H9 (cell line): ENCODE measurements around the gene UNC79. TPM values are rescaled to one million over a fixed set of nuclear protein-coding genes. Genes with fewer than 3 reads are reported as not detected.

Experiments used
- DNase-seq: peaks from one replicate; pipeline ENCODE4 v3.0.0-alpha.2; 2017
- H2AFZ ChIP-seq: one replicate; pipeline ENCODE4 v1.6.1; 2013; ENCODE audit warnings: mild to moderate bottlenecking, low read length, control low read depth, moderate library complexity
- H2AK5ac ChIP-seq: 2 replicates; pipeline ENCODE4 v1.6.1; 2013; ENCODE audit warnings: low read length, control low read depth, mixed read lengths; ENCODE audit not compliant: insufficient read length
- H2BK120ac ChIP-seq: one replicate; pipeline ENCODE4 v1.6.1; 2013; ENCODE audit warnings: low read depth, mild to moderate bottlenecking, low read length, control low read depth, inconsistent platforms; ENCODE audit not compliant: poor library complexity, severe bottlenecking
- H2BK12ac ChIP-seq: 2 replicates; pipeline ENCODE4 v1.6.1; 2013; ENCODE audit warnings: low read length, control low read depth, mixed read lengths, low read depth; ENCODE audit not compliant: insufficient read length
- H2BK15ac ChIP-seq: 2 replicates; pipeline ENCODE4 v1.6.1; 2013; ENCODE audit warnings: low read depth, low read length, control low read depth
- H2BK20ac ChIP-seq: one replicate; pipeline ENCODE4 v1.6.1; 2013; ENCODE audit warnings: low read depth, mild to moderate bottlenecking, low read length, control low read depth, inconsistent platforms; ENCODE audit not compliant: poor library complexity, severe bottlenecking
- H2BK5ac ChIP-seq: 2 replicates; pipeline ENCODE4 v1.6.1; 2013; ENCODE audit warnings: low read length, control low read depth, mixed read lengths; ENCODE audit not compliant: insufficient read length
- H3K14ac ChIP-seq: 2 replicates; pipeline ENCODE4 v1.6.1; 2013; ENCODE audit warnings: low read length, control low read depth; ENCODE audit not compliant: insufficient read depth
- H3K18ac ChIP-seq: 2 replicates; pipeline ENCODE4 v1.6.1; 2013; ENCODE audit warnings: low read depth, mild to moderate bottlenecking, mixed read lengths, low read length, control low read depth; ENCODE audit not compliant: insufficient read length
- H3K23ac ChIP-seq: 2 replicates; pipeline ENCODE4 v1.6.1; 2013; ENCODE audit warnings: low read length, control low read depth, mixed read lengths, low read depth; ENCODE audit not compliant: insufficient read length
- H3K23me2 ChIP-seq: 2 replicates; pipeline ENCODE4 v1.6.1; 2013; ENCODE audit warnings: low read depth, mild to moderate bottlenecking, mixed read lengths, low read length, control low read depth; ENCODE audit not compliant: insufficient read length, poor library complexity, severe bottlenecking
- H3K27ac ChIP-seq: 2 replicates; pipeline ENCODE4 v1.5.1; 2013; ENCODE audit warnings: low read length, control low read depth, mixed read lengths, low read depth; ENCODE audit not compliant: insufficient read length
- H3K27me3 ChIP-seq: 2 replicates; pipeline ENCODE4 v1.6.1; 2013; ENCODE audit warnings: low read length, control low read depth, inconsistent platforms; ENCODE audit not compliant: insufficient read depth
- H3K4ac ChIP-seq: 2 replicates; pipeline ENCODE4 v1.6.1; 2013; ENCODE audit warnings: low read depth, mild to moderate bottlenecking, control low read depth, inconsistent platforms, low read length, moderate library complexity
- H3K4me1 ChIP-seq: 2 replicates; pipeline ENCODE4 v1.6.1; 2013; ENCODE audit warnings: low read length, control low read depth, inconsistent platforms; ENCODE audit not compliant: insufficient read depth
- H3K4me2 ChIP-seq: 2 replicates; pipeline ENCODE4 v1.6.1; 2013; ENCODE audit warnings: low read length, control low read depth, mixed read lengths; ENCODE audit not compliant: insufficient read length, insufficient read depth
- H3K56ac ChIP-seq: 2 replicates; pipeline ENCODE4 v1.6.1; 2013; ENCODE audit warnings: low read depth, mild to moderate bottlenecking, mixed read lengths, low read length, control low read depth; ENCODE audit not compliant: insufficient read length
- H3K79me1 ChIP-seq: 2 replicates; pipeline ENCODE4 v1.6.1; 2013; ENCODE audit warnings: low read depth, mild to moderate bottlenecking, moderate library complexity, low read length, control low read depth, inconsistent platforms; ENCODE audit not compliant: insufficient read depth, poor library complexity, severe bottlenecking
- H3K79me2 ChIP-seq: 2 replicates; pipeline ENCODE4 v1.6.1; 2013; ENCODE audit warnings: low read length, control low read depth, inconsistent platforms; ENCODE audit not compliant: insufficient read depth
- H3K9ac ChIP-seq: 2 replicates; pipeline ENCODE4 v1.6.1; 2013; ENCODE audit warnings: low read length, control low read depth, mixed read lengths; ENCODE audit not compliant: insufficient read length; ENCODE audit errors: extremely low read depth
- H3K9me3 ChIP-seq: one replicate; pipeline ENCODE4 v1.6.1; 2013; ENCODE audit warnings: low read depth, low read length, inconsistent platforms; ENCODE audit not compliant: control insufficient read depth
- H3T11ph ChIP-seq: one replicate; pipeline ENCODE4 v1.6.1; 2013; ENCODE audit warnings: mild to moderate bottlenecking, low read length, control low read depth, inconsistent platforms
- H4K20me1 ChIP-seq: one replicate; pipeline ENCODE4 v1.6.1; 2013; ENCODE audit not compliant: control insufficient read depth, insufficient read length, insufficient read depth
- H4K5ac ChIP-seq: 2 replicates; pipeline ENCODE4 v1.6.1; 2013; ENCODE audit warnings: low read depth, mild to moderate bottlenecking, mixed read lengths, low read length, control low read depth; ENCODE audit not compliant: insufficient read length
- H4K8ac ChIP-seq: replicated peaks from 2 replicates; pipeline ENCODE4 v1.6.1; 2013; ENCODE audit warnings: low read length, control low read depth, mixed read lengths, low read depth; ENCODE audit not compliant: insufficient read length
- H4K91ac ChIP-seq: 2 replicates; pipeline ENCODE4 v1.6.1; 2013; ENCODE audit warnings: low read depth, mild to moderate bottlenecking, moderate library complexity, mixed read lengths, low read length, control low read depth; ENCODE audit not compliant: insufficient read length
- H3K27ac Mint-ChIP-seq, 3 experiments: 2 replicates in 2 of 3; 3 replicates in 1 of 3; pipeline ENCODE4 v1.8.0; 2020 to 2021; ENCODE audit warnings: mixed read lengths in 3 of 3, mild to moderate bottlenecking in 1 of 3, moderate library complexity in 1 of 3
- H3K27me3 Mint-ChIP-seq: 2 replicates; pipeline ENCODE4 v1.8.0; 2021; ENCODE audit warnings: low read depth, mild to moderate bottlenecking, moderate library complexity, mixed read lengths
- H3K36me3 Mint-ChIP-seq, 3 experiments: 2 replicates in 2 of 3; 3 replicates in 1 of 3; pipeline ENCODE4 v1.8.0; 2020 to 2021; ENCODE audit warnings: low read depth in 3 of 3, mixed read lengths in 3 of 3; ENCODE audit not compliant: insufficient read depth in 1 of 3
- H3K4me1 Mint-ChIP-seq, 2 experiments: 2 replicates each; pipeline ENCODE4 v1.8.0; 2020; ENCODE audit warnings: mixed read lengths in 2 of 2
- H3K4me3 Mint-ChIP-seq, 2 experiments: 2 replicates in 1 of 2; 3 replicates in 1 of 2; pipeline ENCODE4 v1.8.0; 2020 to 2021; ENCODE audit warnings: mild to moderate bottlenecking in 2 of 2, mixed read lengths in 2 of 2, moderate library complexity in 1 of 2
- H3K9me3 Mint-ChIP-seq, 2 experiments: 2 replicates in 1 of 2; 3 replicates in 1 of 2; pipeline ENCODE4 v1.8.0; 2020; ENCODE audit warnings: mild to moderate bottlenecking in 2 of 2, mixed read lengths in 2 of 2, moderate library complexity in 1 of 2
- CTCF ChIP-seq: fragments of 200-600 bp; sonication (generic); conservative IDR thresholded peaks from 3 replicates; pipeline ENCODE4 v1.8.0; 2021; ENCODE audit warnings: antibody characterized with exemption, mild to moderate bottlenecking
- total RNA-seq: library from RNA; stranded (reverse); gene quantifications from 2 replicates; pipeline ENCODE4 v1.2.1, GENCODE V29; 2021

The UNC79 gene
- total RNA-seq, 1 experiment from 2014 or later, result 3.0 TPM

- H3K27ac Mint-ChIP-seq, result no peak overlapping the region
- H4K20me1 ChIP-seq, result no peaks in the 10 kb centered on the region
- no peak for DNase-seq
These were observed 270.2 kb downstream of the UNC79 start for GRCh38 chr14:93700928-93701327.

More at GRCh38 chr14:93700928-93701327, 270.2 kb downstream of the UNC79 start:
- H4K91ac ChIP-seq, result no peak overlapping the region
- H2AFZ ChIP-seq, result no peak overlapping the region
- no peak overlapping the region for H3K56ac ChIP-seq
- H3K9ac ChIP-seq, result no peak overlapping the region
- H3K4me1 Mint-ChIP-seq, result peaks cover 6 to 7% of the 10 kb centered on the region in 2 experiments; a peak in 3 of 4 replicates
- no peak overlapping the region for H3K23ac ChIP-seq
- H2AK5ac ChIP-seq, result no peak overlapping the region
- no peak overlapping the region for H3K27ac ChIP-seq
- TF ChIP-seq CTCF, result no peak
- H3K9me3 ChIP-seq, result no peaks in the 10 kb centered on the region
- no peak overlapping the region for H3T11ph ChIP-seq
- no peaks in the 10 kb centered on the region for H3K27me3 Mint-ChIP-seq
- H2BK12ac ChIP-seq, result no peak overlapping the region
- H3K27me3 ChIP-seq, result no peaks in the 10 kb centered on the region
- no peaks in the 10 kb centered on the region for H3K79me1 ChIP-seq
- no peak overlapping the region for H3K4me2 ChIP-seq
- H3K36me3 Mint-ChIP-seq, result peaks cover 3 to 16% (median 5%) of the 10 kb centered on the region in 3 experiments; a peak in 5 of 7 replicates
- H3K4me3 Mint-ChIP-seq, result no peak overlapping the region
- H3K14ac ChIP-seq, result no peak overlapping the region
- peaks cover 12% of the 10 kb centered on the region in 2 experiments for H3K9me3 Mint-ChIP-seq
- H2BK120ac ChIP-seq, result no peak overlapping the region
- no peak overlapping the region for H2BK5ac ChIP-seq
- no peak overlapping the region for H3K4ac ChIP-seq
- H4K5ac ChIP-seq, result no peak overlapping the region
- no peaks in the 10 kb centered on the region for H3K4me1 ChIP-seq
- H3K23me2 ChIP-seq, result no peaks in the 10 kb centered on the region
- H3K18ac ChIP-seq, result no peak overlapping the region
- no peak overlapping the region for H2BK20ac ChIP-seq
- no peaks in the 10 kb centered on the region for H3K79me2 ChIP-seq
- H4K8ac ChIP-seq, result no peak overlapping the region
- no peak overlapping the region for H2BK15ac ChIP-seq
